ENCODE results near the gene PSMD1.
"Not testable (repeated sequence)": the region's sequence is repeated elsewhere in the genome, so short reads cannot be mapped to it uniquely, and the experiment has no call there.

PSMD1 gene

DNA sequence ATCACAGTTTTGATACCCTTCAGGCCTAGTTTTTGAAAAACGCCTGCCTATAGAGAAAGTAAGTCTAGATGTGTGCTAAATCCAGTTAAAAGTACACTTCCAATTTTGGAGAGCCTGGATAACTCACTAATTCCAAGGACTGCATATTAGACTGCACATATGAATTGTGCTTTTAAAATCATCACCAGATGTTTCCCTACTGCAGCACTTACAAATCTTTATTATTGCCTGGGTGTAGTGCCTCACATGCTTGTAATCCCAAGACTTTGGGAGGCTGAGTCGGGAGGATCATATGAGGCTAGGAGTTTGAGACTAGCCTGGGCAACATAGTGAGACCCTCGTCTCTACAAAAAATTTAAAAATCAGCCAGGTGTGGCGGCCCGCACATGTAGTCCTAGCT, 104.0 kb downstream of the PSMD1 start:
- no peak for DNase-seq (ENCODE audit: low read depth)

DNA sequence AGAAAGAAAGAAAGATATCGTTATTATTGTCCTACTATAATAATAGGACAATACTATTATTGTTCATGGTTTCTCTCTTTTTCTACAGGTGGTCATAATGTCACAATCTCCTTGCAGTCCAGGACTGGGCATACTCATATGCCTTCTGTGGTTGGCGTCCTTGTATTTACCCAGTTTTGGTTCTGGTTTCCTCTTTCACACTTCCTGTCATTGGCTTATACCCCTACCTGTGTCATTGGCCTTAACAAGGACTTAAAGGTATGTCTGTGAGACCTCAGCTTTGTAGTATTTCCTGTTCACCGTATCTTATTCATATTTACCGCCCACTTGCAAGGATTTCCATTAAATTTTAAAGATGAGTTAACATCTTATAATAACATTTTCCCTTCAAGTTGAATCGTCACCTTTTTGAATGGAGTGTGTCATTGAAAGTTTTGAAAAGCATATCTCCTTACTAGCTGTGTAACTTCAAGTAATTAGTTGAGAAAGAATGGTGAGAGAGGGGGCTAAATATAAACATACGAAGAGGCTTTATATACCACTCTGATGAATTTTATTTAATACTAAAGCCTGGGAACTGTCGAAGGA, 104.7 kb downstream of the PSMD1 start:
- DNase-seq (ENCODE audit: low read depth): no peak

DNA sequence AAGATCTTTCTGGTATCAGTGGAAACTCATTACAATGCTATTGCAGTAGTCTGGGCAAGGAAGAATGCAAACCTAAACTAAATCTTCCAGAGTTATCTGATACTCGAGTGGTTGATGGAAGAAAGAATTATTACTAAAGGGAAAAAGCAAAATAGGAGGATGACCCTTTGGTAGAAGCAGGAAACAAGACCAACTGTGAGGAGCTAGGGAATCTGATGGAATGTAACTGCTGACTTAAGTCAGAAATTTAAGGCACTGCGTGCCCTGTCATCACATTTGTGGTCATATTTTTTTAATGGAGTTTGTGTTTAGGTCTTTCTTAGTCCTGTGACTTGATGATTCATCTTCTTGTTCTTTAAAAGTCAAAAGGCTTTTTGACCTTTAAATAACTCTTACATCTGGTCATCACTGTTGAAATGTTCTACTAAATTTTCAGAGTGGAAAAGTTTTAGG, 105.2 kb downstream of the PSMD1 start:
- no peak for DNase-seq (ENCODE audit: low read depth)

DNA sequence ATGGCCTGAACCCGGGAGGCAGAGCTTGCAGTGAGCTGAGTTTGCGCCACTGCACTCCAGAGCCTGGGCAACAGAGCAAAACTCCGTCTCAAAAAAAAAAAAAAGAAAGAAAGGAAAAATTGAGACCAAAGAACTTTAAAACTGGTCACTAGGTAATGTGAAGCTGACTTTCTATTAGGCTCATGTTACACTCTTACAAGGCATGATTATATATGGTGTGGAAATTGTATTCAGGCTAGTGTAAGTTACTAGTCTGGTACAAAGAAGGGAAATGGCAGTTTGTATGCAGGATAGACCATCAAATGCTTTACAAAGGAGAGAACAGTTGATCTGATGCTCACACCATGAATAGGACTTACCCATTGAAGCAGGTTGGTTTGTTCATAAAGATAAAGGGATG, 106.3 kb downstream of the PSMD1 start:
- DNase-seq (ENCODE audit: low read depth): no peak

DNA sequence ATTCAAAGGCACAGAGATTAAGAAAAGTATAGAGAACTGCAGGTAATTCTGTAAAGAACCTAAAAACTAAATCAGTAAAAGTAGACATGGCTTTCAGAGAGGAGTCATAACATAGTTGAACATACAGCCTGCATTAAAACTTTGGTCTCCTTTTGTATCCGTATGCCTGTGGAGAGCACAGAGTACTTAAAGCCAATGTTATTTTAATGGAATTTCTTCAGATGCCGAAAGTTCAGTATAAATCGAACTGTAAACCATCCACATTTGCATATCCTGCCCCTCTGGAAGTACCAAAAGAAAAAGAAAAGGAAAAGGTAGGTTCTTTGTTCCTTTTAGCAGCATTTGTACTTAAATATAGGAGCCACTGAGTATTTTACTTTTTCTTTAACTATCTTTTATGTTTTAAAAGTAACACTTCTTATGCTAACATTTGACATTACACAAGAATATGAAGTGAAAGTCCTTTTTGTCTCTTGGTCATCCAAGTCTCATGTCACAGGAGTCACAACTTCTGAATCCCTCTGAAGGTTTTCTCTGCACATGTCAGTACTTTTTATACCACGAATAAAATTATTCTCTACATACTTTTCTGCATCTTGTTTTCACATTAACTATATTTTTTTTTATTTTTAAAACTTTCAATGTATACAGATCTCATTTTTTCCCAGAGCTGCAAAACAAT, 106.9 kb downstream of the PSMD1 start:
- DNase-seq (ENCODE audit: low read depth): no peak

DNA sequence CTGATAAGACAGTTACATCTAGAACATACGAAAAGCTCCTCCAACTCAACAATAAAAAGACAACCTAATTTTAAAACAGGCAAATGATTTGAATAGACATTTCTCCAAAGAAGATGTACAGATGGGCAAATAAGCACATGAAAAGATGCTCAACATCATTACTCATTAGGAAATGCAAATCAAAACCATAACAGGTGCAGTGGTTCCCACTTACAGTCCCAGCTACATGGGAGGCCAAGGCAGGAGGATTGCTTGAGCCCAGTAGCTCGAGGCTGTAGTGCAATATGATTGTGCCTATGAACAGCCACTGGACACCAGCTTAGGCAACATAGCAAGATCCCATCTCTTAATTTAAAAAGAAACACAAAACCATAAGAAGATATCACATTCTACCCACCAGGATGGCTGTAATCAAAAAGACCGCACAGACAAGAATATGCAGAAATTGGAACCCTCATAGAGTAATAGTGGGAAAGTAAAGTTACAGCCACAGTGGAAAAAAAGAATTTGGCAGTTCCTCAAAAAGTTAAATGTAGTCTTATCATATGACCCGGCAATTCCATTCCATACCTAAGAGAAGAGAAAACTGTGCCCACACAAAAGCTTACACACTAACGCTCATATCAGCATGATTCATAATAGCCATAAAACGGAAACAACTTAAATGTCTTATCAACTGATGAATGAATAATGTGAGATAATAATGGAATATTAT, 111.2 kb downstream of the PSMD1 start:
- DNase-seq (ENCODE audit: low read depth): no peak

DNA sequence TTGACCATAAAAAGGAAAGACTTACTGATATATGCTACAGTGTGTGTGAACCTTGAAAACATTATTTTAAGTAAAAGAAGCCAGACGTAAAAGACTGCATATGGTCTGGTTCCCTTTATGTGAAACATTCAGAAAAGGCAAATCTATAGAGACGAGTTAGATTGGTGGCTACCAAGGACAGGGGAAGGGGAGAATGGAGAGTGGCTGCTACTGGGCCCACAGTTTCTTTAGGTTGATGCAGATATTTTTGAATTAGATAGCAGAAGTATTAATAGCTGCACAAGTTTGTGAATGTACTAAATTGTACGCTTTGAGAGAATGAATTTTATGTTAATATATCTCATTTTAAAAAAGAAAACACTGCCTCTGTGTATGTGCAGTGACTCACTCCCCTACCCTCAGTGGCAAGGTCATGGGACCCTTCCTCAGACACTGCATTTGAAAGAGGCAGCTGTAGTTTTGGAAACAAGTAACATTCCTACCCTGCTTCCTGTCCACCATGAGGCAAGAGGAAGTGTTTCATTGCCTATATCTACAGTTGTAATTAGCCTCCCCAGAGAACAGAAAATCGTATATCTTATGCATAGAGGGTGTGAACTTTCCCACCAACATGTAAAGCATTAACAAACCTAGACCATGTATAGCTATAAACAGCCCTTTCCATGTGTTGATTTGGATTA, 111.9 kb downstream of the PSMD1 start:
- no peak for DNase-seq (ENCODE audit: low read depth)

DNA sequence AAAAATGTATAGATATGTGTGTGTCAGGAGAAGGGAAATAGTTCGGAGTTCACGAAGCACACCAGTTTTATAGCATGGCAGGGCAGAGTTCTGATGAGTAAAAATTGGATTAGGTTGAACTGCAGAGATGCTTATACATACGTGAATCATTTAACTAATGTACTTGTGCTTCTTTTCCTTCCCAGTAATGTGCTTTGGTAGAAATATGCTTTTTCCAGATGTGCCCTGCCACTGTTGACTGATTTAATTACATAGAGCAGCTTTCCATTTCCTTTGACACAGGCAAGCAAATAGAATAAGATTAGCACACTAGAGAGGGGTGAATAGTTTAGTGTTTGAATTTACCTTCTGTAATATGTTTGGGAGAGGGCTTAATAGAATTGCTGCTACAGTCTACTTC, 112.8 kb downstream of the PSMD1 start:
- no peak for DNase-seq (ENCODE audit: low read depth)

DNA sequence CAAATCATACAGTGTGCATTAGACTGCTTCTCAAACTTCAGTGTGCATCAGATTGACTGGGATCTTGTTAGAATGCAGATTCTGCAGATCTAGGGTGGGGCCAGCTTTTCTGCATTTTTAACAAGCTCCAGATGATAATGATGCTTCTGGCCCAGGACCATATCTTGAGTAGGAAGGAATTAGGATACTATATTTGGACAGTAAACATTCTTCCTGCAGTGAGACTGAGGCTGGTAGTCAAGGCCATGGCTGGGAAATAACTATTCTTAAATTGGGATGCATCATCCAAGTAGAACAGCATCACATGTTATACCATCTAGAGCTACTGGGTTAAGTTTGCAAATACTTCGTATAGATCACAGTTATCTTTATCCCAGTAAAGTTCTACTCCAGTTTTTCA, 113.4 kb downstream of the PSMD1 start:
- no peak for DNase-seq (ENCODE audit: low read depth)

DNA sequence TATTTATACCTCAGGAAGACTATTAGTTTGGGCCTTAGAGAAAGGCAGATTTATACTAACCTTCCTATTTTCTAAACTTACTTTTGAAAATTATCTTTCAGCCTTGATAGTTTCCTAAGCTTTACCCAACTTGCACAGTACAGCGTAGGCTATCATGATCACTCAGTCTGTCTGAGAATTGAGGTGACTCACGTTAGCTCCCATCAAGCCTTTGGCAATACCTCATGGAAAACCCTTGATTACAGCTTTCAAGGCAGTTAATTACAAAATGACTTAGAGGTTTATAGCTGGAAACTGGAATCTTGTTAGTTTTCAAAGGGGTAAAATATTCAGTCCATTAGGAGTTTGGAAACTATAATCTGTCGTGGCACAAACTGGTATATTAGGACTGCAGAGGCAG, 115.4 kb downstream of the PSMD1 start:
- DNase-seq (ENCODE audit: low read depth): no peak

DNA sequence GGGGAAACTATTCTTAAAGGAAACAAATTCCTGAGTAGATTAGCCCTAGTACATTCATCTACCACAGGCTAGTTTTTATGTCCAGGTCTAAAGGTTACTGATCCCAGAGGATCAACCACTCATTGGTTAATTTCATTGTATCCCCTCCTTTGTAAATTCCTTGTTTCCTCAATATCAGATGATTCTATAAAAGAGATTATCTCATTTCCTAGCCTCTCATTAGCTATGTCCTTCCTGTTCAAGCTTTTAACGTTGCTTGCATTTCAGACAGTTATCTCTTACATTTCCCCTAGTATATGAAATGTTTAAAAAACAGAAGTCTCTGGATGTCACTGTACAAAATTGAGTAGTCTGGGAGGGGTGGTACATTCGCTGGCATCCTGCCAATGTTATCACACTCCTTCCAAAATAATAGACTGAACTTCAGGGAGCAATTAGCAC, 117.6 kb downstream of the PSMD1 start:
- no peak for DNase-seq (ENCODE audit: low read depth)

DNA sequence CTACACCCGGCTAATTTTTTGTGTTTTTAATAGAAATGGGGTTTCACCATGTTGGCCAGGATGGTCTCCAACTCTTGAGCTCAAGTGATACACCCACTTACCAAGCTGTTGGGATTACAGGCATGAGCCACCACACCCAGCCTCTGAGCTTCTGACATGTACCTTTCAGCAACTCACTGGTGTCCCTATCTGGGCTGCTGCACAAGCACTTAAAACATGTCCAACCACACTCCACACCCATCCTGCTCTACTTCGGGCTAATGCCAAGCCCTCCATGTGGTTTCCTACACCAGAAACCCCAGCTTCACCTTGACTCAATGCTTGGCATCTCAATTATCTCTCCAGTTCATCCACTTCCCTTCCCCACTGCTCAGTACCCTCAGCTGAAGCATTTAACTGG, 119.4 kb downstream of the PSMD1 start:
- no peak for DNase-seq (ENCODE audit: low read depth)

DNA sequence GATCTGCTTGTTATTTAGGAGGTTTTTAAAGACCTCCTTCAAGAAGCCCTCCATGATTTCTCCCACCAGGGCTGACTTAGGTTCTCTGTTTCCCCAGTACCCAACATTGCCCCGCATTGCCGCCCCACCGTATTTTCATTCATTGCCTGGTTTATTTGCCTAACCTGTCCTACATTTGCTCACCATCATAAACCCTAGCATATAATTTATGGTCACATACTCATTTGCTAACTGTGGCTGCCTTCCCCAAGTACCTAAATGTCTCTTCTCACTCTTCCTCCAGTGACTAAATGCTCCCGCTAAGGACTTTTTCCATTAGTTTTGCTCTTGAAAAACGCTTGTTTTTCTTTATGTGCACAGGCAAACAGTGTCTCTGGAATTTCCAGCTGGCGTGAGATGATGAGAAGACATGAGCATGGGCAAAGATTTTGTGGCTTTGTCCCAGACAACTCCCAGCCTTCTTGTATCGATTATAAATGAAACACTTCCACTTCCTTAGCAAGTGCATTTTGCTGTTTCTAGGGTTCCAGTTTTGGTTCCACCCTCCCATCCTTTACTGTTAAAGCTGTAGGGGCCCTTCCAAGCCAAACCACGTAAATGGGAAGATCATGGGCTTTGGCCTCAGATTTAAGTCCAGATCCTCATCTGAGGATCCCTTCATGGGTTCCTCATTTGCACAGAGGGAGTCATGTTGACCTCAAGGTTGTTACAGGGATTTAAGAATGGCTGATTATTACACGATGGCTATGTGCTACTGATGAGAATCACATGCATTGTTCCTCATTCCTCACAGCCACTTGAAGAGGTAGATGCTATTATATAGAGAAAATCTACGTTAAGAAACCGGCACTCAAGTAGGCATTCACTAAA, 120.7 kb downstream of the PSMD1 start:
- DNase-seq (ENCODE audit: low read depth): no peak

DNA sequence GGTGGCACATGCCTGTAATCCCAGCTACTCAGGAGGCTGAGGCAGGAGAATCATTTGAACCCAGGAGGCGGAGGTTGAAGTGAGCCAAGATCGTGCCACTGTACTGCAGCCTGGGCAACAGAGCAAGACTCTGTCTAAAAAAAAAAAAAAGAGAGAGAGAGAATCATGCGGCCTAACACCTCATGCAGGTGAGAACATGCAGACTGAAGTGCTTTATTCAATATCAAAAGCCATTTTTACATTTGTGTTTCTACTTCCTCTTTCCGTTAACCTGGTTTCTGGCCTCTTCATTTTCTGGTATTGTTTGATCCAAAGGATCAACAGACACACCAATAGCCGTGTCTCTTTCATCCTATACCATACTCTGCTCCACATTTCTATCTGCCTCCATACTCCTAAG, 122.1 kb downstream of the PSMD1 start:
- not testable (repeated sequence) for DNase-seq (ENCODE audit: low read depth)

DNA sequence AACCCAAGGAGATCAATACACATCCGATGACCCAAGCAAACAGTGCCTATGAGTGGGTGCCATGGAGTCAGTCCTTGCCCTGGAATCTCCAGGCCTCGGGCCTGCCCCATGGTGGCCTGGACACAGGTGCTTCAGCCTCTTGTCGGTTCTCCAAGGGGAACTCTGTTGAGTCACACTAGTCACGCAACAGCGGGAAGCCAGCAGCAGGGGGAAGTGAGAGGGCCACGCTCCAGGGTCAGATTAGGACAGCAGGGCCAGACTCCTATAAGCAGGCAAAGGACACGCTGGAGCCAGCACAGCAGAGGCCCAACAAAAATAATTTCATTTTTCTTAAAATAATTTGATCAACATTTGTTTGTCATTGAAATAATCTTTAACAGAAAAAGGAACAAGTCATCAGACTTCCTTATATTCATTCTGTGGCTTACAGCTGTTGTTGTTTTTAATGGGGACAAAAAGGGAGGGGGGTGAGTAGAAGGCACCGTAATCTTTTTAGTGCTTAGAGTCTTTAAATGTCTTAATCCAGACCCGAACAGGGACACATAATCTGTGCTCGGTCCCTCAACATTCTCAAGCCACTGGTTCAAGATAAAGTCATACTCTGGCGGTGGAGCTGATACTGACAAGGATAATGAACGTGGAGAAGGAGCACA, 125.3 kb downstream of the PSMD1 start:
- no peak for DNase-seq (ENCODE audit: low read depth)

DNA sequence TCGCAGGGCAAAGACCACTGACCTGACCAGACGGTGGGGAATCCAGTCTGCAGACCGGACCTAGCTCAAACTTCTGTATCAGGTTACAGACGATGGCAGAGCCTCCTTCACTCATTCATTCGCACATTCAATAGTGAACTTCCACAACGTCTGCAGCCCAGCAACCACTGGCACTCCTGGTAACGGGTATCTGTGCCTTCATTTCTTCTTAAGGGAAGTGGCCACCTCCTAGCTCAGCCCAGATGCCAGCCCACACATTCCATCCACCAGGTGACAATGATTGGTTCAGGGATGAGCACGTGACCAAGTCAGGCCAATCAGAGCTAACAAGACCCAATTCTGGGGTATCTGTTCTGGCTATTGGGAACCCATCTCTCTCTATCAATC, 125.8 kb downstream of the PSMD1 start:
- DNase-seq (ENCODE audit: low read depth): no peak

DNA sequence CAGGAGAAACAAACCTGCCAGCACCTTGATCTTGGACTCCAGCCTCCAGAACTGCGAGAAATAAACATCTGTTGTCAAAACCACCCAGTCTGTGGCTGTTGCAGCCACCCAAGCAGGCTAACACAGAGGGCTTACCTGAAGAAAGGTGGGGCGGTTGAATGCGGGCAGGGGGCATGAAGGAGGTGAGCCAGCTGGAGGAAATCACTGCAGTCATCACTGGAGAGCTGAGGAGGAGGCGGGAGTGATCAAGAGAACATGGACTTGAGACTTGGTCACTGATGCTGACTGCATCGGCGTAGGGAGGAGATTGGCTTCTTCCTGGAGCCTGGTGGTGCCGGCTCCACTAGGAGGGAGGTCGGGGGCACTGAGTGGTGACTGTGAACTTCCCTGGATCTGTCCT, 127.2 kb downstream of the PSMD1 start:
- DNase-seq (ENCODE audit: low read depth): no peak

DNA sequence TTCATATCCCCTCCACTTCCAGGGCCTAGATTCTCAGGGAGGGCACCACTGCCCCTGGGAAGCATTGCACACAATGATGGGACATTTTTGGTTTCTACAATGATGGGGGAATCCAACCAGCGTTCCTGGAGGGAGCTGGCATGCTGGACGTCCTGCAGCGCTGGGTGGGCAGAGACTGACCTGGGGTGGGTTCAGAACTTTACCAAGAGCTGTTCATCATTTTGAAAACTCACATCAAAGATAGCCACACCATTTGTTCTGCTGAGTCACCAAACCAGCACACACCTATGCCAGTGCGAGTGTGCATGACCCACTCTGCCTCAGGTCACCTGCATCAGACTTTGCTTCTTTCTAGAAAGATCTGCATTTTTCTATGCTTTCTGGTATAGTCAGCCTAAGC, 127.7 kb downstream of the PSMD1 start:
- DNase-seq (ENCODE audit: low read depth): no peak

DNA sequence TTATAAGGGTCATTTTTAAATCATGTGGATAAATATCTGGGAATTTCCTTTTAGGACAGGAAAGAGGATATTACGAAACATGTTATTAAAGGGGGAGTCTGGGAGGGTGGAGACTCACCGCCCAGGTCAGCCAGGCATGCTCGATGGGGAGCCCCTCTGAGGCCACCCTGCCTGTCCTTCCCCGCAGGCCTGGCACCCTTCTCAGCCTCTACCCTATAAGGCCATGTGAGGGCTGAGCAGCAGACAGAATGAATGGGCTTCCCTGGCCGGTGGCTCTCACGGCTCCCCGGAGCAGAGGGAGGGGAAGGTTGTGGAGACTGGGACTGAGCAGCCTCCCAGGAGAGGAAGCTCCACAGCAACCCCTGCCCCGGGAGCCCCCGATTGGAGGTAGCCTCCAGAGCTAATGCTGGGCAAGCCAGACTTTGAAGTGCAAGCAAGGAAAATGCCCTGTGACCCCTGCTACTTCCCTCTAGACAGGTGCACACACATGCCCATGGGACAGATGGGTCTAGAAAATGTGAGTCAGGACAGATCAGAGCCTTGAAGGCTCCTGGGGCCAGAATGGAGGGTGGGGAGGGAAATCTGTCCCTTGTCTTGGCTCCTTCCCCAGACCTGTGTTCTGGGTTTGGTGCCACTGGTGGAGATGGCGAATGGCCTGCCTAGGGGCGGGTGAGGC, 128.5 kb downstream of the PSMD1 start:
- no peak for DNase-seq (ENCODE audit: low read depth)

DNA sequence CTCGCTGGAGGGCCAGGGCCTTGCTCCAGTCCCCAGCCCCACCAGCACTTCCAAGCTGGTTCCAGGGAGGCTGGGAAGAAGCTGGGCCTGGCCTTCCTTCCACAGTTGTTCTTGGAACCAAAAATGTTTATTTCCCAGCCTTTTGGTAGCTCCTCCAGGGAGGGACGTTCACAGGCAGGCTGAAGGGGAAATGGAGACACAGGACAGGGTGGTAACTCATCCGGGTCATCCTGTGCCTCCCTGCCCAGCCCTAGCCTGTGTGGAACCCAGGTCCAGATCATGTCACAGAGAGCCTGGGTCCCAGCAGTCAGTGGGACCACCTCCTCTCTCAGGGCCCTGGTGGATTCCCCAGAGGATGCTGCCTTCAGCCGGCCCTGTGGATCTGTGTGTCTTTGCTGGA, 129.2 kb downstream of the PSMD1 start:
- DNase-seq (ENCODE audit: low read depth): no peak

DNA sequence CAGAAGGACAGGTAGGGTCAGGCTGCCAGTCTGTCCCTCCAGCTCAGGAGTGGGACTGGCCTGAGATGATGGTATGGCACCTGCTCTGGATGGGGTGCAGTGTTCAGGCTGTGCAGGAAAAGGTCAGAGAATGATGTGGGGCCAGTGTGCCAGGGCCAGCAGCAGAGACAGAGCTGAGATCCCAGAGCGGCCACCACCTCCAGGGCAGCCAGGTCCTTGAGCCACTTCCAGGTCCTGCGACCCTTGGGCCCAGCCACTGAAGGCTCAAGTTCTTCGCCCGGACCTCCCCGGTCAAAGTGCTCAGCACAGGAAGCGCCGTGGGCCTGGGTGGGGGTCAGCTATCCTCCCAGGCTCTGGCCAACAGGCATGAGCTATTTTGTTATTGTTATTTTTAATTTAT, 129.7 kb downstream of the PSMD1 start:
- no peak for DNase-seq (ENCODE audit: low read depth)

All from activated T-cell treated with anti-CD3 and anti-CD28 coated beads for 24 hours (primary cell).